ENCODE measurements around the gene SPSB2.

Gene SPSB2

DNA sequence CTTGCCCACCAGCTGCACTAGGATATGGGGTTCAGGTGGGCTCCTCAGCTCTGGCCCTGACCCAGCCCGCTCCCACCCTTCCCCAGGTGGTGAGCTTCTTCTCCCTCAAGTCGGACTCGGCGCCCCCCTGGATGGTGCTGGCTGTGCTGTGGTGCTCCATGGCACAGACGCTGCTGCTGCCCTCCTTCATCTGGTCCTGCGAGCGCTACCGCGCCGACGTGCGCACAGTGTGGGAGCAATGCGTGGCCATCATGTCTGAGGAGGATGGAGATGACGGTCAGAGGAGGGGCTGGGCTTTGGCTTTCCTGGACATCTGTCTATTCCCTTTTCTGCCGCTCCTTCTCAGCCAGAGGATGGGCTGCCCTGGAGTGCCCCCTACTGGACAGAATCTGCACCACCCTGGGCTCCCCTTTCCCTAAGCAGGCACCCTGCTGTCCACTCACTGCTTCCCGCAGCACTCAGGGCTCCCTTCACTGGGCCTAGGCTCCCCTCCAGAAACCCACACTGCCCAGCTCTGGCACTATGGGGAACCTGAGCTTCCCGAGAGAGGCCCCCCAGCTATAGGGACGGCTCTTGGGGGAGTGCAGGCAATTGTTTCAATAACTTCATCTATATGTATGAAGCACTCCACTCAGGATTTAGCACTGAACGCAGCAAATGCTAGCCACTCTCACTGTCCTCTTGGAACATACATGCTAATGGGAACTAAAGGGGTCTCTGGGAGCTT lies 47.5 kb downstream of the SPSB2 start:
- DNase-seq (ENCODE audit: low read depth) = peak; percentile 56
- H3K4me3 ChIP-seq (ENCODE audit: low read depth, low read length) = peak overlapping the region; percentile 42

DNA sequence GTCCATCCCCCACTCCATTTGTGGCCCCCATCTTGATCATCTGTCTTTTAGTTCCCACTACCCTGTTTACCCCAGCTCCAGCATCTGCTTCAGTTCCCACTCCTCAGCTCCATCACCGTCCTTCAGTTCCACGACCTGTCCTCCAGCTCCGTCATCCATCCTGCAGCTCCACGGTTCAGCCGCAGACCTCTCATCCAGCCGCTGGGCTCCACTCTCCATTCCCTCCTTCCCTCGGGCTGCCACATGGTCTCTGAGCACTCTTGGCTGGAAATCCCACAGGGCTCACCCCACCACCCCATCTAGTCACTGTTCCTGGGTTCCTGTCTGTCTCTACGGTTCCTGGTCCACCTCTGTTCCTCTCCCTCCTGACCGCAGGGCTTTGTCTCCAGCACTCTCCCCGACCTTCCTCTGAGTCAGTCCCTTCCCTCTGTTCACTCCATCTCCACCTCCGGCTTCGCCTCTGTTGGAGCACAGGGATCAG lies 48.2 kb downstream of the SPSB2 start:
- H3K4me3 ChIP-seq (ENCODE audit: low read depth, low read length) = peak overlapping the region; percentile 42
- DNase-seq (ENCODE audit: low read depth) = no peak

DNA sequence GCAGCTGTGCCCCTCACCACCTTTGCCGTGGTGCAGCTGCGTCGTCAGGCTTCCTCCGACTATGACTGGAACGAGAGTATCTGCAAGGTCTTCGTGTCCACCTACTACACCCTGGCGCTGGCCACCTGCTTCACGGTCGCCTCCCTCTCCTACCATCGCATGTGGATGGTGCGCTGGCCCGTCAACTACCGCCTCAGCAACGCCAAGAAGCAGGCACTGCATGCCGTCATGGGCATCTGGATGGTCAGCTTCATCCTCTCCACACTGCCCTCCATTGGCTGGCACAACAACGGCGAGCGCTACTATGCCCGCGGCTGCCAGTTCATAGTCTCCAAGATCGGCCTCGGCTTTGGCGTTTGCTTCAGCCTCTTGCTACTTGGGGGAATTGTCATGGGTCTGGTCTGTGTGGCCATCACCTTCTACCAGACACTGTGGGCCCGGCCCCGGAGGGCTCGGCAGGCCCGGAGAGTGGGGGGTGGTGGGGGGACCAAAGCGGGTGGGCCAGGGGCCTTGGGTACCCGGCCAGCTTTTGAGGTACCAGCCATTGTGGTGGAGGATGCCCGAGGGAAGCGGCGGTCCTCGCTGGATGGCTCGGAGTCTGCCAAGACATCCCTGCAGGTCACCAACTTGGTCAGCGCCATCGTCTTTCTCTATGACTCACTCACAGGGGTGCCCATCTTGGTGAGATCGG lies 48.9 kb downstream of the SPSB2 start:
- no peak for DNase-seq (ENCODE audit: low read depth)
- H3K4me3 ChIP-seq (ENCODE audit: low read depth, low read length) = no peak overlapping the region

DNA sequence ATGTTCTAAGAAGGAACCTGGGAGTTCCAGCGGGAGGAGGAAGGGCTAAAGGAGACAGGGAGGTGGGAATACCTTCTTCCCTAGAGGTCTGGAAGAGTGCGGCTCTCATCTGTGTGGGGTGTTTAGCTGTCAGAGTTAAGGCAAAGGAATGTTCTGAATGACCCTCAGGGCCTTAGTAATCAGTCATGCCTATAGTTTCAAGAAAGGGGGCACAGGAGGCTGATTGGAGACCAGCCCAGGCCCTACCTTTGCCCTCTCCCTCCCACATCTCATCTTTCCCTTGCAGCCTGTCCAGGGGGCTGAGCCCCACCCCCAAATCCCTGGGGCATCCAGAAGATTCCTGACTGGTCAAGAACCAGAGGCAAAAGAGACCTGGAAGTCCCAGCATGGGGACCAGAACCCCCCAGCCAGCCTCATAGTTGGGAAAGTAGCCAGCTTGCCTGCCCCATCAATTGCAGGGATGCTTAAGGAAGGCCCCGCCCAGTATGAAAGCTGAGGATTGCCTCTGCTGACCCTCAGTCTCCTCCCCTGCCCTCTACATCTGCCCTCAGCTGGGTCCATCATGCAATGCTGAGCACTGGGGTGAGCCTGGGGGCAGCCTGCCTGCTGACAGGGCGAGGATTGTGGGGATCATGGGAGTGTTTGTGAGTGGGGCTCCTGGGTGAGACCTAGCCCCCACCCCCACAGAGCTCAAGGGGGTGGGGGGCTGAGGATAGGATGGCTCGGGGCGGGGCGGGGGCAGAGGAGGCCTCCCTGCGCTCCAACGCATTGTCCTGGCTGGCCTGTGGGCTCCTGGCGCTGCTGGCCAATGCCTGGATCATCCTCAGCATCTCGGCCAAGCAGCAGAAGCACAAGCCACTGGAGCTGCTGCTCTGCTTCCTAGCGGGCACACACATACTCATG lies 49.7 kb downstream of the SPSB2 start:
- no peak for DNase-seq (ENCODE audit: low read depth)

DNA sequence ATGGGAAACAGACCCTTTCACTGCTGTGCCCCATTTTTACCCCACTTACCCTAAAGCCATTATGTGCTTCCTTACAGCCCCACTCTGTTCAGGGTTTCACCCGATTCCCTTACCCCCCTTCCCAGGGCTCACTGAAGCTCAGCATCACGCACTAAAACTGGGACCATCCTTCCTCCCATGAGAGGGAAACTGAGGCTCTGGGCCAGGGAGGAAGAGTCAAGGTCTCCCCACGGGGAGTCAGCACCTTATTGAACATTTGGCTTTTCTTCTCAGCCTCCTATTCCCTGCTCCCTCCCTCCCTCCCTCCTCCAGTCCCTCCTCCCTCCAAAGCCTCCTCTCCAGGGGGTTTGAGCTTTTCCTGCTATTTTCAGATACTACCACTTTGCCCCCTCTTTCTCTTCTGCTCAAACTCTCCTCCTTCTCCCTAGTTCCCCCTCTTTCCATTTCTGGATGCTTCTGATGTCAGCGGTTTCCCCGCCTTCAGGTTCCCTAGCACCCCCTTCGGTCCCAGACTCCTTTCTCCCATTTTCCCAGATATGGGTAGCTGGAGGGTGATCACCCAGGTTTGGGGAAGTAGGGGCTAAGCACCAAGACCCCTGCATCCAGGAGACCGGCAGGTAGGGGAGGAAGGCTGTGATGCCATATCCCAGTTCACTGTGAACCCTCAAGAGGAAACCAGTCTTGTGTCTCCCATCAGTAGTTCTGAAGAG lies 50.5 kb downstream of the SPSB2 start:
- peak overlapping the region; percentile 52 for H3K4me3 ChIP-seq (ENCODE audit: low read depth, low read length)
- DNase-seq (ENCODE audit: low read depth) = no peak

More for the DNA sequence above, 49.7 kb downstream of the SPSB2 start:
- no peak overlapping the region for H3K4me3 ChIP-seq (ENCODE audit: low read depth, low read length)

DNA sequence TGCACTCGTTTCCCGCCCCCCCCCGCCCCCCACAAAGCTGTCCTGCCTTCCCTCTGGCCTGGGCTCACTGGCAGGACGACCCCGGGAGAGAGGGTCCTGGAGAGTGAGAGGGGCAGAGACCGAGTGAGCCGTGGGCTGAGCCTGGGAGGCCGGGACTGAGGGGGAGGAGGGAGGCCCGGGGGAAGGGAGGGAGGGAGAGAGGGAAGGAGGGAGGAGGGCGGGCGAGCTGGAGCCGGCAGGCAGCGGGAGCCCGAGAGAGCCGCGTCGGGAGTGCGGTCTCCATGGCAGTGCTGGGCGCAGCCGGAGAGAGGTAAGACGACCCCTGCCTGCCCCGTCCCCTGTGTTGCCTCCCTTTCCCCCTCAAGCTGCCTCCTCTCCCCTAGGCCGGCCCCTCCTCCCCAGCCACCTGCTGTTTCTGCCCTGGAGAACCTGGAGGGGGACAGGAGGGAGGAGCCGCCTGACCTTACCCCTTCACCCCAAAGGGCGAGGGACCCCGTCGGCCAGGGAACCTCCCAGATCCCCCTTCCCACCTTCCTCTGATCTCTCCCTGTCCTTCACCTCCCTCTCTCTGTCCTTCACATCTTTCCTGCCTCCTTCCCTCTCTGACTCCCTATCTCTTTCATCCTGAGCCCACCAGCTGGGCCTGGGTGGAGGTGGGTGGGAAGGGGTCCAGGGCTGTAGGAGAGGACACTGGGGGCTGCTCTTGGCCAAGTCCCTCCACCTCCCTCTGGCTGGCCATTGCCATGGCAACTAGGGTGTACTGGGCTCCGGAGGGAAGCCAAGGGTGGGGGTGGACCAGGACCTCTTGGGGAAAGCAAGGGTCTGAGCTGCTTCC lies 51.3 kb downstream of the SPSB2 start, which contains the start of gene GPR162:
Gene GPR162, plus strand, starts transcription at position 231 of the 835 bp plus-strand sequence. CDS start 2,078 bp downstream, outside the sequence.
- DNase-seq (ENCODE audit: low read depth) = no peak
- H3K4me3 ChIP-seq (ENCODE audit: low read depth, low read length) = peak within 1 kb of the TSS; percentile 52

Measured in skeletal muscle cell (primary cell).